Activated CD4-positive, alpha-beta T cell treated with anti-CD3 and anti-CD28 coated beads for 4 hours (primary cell): ENCODE results near the gene CNOT3.
"Not testable (repeated sequence)": the region's sequence is repeated elsewhere in the genome, so short reads cannot be mapped to it uniquely, and the experiment has no call there.

Experiments used
- DNase-seq, 2 donors: peaks; one replicate each; pipeline ENCODE4 v3.0.0-alpha.2; 2020

Gene CNOT3

DNA sequence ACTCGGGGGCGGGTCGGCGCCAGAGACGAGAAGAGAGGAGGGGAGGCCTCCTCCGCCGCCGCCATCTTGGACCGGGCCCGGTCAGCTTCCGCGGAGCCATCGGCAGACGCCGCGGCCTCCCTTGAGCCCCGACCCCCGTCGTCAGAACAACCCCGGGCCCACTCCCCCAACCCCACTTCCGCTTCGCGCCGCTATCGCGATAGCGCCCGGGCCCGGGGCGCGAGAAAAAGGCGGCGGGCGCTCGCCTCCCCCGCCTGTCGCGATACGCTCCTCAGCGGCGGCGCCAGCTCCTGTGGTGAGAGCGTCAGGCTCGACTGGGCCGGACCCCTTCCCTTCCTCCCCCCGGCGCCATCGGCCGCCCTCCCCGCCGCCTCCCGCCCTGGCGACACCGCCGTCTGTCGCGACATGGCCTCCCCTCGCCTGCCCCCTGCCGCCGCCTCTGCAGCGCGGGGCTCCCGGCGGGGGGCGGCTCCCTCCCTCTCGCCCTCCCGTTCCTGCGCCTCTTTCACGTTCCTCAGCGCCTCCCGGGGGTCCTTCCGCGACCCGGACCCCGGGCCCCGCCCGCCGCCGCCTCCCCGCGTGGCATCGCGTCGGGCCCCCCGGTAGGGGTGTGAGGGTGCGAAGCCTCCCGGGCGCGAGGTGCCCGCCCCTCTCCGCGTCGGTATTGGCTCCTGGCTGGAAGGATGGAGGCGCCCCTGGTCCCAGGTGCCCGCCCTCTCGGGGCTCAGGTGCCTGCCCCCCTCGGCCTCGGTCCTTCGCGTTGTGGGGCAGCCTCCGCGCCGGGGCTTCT lies at the start of gene CNOT3:
CNOT3 (plus strand) TSS at position 64 of the 790 bp plus-strand sequence. CDS start 5,217 bp downstream, outside the sequence.
- DNase-seq: no peak

DNA sequence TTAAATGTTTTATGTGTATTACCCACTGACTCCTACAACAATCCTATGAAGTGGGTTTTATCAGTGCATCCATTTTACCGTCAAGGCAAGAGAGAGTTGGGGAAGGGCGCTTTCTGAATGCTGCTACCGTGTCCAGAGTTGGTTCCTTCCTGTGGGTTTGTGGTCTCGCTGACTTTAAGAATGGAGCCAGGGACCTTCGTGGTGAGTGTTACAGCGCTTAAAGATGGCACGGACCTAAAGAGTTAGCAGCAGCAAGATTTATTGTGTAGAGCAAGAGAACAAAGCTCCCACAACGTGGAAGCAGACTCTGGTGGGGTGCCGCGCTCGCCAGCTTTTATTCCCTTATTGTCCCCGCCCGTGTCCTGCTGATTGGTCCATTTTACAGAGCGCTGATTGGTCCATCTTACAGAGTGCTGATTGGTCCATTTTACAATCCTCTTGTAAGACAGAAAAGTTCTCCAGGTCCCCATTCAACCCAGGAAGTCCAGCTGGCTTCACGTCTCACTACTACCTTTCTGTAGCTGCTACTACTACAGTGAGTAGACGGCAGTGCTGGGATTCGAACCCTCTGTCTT lies 43.0 kb upstream of the CNOT3 start:
- no peak for DNase-seq

DNA sequence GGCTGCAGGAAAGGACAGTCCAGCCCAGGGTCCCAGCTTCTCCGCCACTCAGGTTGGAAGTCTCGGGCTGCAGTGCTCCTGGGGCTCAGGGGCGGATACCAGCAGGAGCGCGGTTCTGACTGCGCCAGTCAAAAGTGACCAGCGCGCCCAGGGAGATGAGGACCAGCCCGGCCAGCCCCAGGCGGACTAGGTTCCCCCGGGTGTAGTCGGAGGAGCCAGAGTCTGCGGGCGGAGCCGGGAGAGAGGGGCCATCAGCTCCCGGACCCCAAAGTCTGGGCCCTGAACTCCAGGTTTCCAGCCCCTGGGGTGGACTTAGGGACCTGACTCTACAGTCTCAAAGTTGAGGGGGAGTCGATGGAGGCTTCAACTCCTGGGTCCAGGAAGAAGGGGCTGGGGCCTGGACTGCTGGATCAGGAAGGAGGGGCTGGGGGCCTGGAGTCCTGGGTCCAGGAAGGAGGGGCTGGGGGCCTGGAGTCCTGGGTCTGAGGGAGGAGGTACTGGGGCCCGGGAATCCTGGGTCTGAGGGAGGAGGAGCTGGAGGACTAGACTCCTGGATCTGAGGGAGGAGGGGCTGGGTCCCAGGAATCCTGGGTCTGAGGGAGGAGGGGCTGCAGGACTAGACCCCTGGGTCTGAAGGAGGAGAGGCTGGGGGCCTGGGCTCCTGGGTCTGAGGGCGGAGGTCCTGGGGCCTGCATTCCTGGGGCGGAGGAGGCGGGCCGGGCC lies 42.3 kb upstream of the CNOT3 start:
- no peak for DNase-seq

DNA sequence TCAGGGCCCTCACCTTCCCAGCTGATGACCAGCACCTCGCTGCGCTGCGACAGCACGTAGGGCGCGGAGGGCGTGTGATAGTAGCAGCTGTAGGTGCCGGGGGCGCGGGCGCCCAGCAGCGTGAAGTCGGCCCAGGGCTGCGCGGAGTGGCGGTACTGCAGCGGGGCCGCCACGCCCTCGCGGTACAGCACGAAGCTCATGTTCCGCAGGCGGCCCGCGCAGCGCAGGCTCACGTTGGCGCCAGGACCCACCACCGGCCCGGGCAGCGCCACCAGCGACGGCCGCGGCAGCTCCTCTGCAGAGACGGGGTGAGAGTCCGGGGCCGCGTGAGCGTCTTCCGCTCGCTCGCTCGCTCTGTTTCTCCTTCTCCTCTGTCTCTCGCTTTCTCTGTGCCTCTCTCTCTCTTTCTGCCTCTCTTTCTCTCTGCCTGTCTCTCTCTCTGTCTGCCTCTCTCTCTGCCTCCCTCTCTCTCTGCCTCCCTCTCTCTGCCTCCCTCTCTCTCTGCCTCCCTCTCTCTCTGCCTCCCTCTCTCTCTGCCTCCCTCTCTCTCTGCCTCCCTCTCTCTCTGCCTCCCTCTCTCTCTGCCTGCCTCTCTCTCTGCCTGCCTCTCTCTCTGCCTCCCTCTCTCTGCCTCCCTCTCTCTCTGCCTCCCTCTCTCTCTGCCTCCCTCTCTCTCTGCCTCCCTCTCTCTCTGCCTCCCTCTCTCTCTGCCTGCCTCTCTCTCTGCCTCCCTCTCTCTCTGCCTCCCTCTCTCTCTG lies 41.5 kb upstream of the CNOT3 start:
- peak; percentile 37 to 52 for DNase-seq

DNA sequence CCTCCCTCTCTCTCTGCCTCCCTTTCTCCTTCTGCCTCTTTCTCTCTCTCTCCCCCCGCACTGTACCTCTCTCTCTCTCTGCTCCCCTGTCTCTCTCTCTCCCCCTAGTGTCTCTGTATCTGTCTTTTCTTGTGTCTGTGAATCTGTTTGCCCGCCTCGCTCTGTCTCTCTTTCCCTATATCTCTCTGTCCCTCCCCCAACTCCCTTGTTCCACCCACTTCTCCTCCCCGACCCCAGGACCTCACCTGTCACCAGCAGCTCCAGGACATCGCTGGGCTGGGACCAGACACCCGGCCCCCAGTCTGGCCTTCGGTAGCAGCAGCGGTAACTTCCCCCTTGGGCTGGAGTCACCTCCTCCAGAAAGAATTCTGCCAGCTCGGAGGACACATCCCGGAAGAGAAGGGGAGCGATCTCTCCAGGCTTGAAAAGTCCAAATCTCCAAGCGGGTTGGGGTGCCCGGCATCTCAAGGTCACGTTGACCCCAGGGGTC lies 40.9 kb upstream of the CNOT3 start:
- DNase-seq: peak in 1 of 2 donors; percentile 22

DNA sequence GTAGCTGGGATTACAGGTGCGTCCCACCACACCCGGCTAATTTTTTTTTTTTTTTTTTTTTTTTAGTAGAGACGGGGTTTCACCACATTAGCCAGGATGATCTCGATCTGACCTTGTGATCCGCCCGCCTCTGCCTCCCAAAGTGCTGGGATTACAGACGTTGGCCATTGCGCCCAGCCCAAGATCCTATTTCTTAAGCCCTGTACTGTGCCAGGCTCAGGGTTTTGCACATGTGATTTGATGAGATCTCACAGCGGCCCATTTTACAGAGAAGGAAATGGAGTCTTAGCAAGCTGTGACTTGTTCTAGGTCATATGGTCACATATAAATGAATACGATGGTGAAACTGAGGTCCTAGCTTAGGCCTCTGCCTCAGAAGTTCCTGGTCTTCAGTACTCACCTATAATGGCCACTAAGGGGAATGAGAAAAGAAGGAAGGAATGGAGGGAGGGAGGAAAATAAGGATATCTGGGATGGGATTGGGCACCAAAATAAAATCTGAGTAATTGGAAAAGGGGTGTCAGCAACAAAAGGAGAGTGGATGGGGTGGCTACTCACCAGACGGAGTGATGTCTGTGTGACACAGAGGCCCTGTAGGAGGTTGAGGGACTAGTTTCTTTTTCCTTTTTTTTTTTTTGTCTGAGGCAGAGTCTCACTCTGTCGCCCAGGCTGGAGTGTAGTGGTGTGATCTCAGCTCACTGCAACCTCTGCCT lies 38.2 kb upstream of the CNOT3 start:
- DNase-seq: no peak

DNA sequence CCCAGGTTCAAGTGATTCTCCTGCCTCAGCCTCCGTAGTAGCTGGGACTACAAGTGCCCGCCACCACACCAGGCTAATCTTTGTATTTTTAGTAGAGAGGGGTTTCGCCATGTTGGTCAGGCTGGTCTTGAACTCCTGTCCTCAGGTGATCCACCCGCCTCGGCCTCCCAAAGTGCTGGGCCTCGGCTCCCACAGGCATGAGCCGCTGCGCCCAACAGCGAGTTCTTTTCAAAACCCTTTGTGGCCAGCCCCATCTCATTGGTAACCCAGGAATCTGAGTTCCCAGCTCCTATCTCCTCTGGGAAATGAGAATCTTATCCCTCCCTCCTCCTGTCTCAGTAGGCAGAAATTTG lies 37.7 kb upstream of the CNOT3 start:
- DNase-seq: not testable (repeated sequence)

DNA sequence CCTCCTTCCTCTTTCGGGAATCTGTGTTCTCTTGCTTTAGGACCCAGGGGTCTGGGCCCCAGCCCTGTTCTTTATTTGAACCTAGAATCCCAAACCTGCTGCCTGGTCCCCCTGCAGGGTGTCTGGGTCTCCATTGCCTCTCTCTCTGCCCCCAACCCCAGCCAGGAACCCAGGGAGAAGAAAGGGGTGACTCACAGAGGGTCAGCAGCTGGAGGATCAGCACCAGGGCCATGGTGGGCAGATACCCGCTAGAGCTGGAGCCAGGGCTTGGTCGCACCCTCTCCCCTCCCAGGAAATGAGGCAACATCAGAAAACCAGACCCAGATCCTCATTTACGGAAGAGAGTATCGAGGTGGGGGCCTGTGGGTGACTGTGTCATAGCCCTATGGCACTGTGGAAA lies 37.0 kb upstream of the CNOT3 start, which contains the start of gene OSCAR:
OSCAR (minus strand) TSS at position 243 of the 400 bp plus-strand sequence; CDS start at position 232, 11 bp downstream.
- no peak for DNase-seq

DNA sequence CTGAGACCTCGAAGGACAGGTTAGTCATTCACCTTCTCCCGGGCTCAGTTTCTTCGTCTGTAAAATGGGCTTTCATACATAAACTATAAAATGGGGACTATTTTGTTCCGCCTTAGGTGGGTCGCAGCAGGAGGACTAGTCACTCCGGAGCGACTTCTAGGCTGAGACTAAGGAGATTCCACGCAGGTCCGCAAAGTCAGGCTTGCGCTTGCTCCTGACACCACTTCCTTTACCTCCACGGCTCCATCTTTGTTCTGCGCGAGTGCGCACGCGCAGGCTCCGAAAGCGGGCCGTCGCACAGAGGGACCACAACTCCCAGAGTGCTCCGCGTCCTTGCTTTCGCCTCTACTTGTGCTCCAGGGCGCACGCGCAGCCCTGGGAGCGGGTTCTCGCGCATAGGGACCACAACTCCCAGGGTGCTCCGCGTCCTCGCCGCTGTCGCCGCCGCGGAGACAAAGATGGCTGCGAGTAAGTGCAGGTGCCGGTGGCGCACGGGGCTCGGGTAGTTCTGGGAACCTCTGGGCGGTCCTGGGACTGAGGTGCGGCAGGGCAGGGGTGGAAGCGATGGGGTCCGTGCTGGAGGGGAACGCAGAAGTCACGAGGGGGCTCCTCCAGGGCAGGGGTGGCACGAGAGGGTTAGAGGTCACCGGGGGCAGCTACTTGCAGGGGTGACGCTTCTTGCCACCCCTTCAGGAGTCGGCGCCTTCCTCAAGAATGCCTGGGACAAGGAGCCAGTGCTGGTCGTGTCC lies 35.0 kb upstream of the CNOT3 start, which contains the start of gene NDUFA3:
NDUFA3 (plus strand) TSS at position 435 of the 749 bp plus-strand sequence; CDS start at position 459, 24 bp downstream.
- DNase-seq: peak; percentile 95 to 96

DNA sequence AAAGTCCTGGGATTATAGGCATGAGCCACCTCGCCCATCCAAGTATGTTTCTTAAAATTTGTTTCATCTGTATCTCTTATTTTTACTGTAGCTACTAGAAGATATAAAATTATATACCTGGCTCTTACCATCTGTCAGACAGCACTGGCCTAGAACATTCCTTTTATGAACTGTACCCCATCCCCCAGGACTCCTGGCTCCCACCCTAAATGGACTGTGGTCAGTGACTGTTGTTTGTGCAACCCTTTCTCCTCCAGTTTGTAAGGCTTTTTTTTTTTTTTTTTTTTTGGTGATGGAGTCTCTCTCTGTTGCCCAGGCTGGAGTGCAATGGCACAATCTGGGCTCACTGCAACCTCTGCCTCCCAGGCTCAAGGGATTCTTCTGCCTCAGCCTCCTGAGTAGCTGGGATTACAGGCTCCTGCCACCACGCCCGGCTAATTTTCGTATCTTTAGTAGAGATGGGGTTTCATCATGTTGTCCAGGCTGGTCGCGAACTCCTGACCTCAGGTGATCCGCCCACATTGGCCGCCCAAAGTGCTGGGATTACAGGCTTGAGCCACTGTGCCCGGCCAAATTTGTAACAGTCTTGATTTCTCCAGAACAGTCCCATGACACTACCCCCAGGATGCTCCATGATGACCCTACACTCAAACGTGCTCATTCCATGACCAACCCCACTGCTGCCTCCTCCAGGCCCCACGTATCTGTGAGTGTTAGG lies 32.4 kb upstream of the CNOT3 start:
- DNase-seq: no peak

DNA sequence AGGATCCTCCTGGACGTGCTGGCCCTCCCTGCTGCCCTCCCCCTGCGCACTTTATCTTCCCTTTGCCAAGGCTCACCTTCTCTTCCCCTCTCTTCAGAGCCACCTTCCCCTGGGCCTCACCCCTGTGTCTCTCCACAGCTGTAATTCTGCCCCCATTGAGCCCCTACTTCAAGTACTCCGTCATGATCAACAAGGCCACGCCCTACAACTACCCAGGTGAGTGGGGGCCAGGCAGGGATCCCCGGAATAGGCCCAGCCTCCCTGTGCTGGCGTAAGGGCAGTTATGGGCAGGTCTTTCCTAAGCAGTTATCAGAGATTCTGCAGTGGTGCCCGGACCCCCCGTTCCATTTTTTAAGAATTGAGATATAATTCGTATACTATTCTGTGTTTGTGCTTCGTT lies 31.8 kb upstream of the CNOT3 start:
- DNase-seq: no peak

DNA sequence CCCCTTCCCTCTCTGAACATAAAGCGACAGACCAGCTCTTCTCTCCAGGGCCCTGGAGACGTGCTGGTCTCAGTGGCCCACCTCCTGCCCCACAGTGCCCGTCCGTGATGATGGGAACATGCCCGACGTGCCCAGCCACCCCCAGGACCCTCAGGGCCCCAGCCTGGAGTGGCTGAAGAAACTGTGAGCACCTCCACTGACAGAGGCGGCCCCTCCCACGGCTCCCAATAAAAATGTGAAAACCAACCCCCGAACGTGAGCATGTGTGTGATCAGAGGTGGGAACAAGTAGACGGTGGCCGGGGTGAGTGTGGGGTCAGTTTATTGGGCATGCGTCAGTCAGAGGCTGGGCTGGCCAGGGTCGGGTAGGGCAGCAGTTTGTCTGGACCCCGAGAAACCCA lies 30.8 kb upstream of the CNOT3 start:
- DNase-seq: no peak

DNA sequence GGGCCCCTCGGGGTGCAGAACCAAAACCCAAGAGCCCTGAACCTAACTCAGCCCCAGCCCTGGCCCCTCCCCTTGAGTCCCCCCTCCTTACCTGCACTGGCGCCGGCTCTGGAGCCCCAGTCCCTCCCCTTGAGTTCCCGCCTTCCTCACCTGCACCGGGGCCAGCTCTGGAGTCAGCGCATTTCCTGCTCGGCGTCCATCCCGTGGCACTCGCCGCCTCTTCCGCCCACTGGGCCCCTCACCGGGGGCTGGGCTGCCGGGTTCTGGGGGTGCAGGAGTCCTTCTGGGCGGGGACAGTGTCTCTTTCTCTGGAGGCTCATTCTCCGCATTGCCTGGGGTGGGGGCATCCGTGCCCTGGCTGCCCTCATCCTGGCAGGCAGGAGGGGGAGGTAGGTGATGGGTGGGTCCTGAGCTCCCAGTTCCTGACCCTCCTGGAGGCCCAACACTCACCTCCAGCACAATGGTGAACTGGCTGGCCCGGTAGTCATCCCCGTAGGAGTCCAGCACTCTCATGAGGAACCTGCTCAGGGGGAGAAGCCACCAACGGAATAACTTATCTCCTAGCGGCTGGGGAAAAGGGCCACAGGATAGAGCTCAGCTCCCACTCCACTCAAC lies 29.6 kb upstream of the CNOT3 start:
- DNase-seq: no peak

DNA sequence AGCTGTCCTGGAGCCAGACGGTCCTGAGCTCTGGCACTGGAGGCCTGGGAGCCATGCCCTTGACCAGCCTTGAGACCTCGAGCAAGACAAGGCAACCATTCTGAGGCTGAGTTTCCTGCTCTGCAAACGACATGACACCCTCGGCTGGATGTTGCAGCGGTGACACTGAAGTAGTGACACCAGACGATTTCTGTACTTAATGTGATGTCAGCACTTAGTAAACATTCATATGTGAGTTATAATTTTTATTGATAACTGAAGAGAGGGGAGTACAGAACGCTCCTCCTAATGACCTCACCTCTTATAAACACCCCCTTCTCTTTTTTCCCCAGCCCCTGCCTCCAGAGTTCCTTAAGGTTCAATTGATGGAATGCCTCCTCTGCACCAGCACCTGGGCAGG lies 29.1 kb upstream of the CNOT3 start:
- DNase-seq: no peak

DNA sequence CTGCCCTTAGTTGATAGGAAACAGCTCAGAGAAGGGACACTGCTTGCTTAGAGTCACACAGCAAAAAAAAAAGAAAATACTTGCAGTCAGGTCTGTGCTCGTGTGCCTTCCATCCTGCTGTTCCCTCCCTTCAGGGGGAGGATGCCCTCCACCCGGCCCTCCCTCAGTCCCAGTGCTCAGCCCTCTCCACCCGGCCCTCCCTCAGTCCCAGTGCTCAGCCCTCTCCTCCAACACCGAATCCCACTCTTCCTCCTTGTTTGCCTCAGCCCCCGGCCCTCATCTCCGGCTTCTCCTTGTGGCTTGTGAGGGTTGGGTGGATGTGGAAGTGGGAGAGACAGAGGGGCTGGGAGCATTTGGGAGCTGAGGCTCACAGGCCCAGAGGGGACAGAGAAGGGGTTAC lies 27.9 kb upstream of the CNOT3 start:
- DNase-seq: no peak

DNA sequence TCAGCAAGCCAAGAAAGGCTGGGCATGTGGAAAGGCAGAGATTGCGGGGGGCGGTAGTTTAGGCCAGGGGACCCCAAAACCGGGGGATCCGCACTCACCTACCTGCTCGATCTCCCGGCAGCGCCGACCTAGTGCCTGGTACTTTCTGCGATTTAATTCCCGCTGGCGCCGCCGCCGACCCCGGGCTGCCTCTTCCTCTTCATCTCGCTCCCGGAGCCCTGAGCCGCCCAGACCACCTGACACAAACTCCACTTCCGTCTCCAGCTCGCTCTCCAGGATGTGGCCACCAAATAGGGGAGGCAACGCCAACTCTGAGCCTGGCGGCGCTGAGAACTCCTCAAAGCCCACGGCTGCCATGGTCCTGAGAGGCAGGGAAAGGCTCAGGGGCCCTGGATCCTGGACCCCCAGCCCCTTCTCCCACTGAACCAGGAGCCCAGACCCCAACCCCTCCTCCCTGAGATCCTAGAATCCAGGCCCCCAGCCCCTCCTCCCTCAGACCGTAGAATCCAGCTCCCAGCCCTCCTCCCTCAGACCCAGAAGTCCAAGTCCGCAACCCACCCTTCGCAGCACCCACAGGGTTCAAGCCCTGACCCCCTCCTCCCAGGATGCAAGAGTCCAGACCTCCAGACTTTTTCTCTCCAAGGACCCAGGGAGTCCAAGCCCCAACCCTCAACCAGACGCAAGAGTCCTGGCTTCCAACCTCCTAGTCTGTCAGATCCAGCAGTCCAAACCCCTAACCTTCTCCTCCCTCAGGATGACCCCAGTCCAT lies 23.0 kb upstream of the CNOT3 start:
- DNase-seq: peak; percentile 23 to 31

DNA sequence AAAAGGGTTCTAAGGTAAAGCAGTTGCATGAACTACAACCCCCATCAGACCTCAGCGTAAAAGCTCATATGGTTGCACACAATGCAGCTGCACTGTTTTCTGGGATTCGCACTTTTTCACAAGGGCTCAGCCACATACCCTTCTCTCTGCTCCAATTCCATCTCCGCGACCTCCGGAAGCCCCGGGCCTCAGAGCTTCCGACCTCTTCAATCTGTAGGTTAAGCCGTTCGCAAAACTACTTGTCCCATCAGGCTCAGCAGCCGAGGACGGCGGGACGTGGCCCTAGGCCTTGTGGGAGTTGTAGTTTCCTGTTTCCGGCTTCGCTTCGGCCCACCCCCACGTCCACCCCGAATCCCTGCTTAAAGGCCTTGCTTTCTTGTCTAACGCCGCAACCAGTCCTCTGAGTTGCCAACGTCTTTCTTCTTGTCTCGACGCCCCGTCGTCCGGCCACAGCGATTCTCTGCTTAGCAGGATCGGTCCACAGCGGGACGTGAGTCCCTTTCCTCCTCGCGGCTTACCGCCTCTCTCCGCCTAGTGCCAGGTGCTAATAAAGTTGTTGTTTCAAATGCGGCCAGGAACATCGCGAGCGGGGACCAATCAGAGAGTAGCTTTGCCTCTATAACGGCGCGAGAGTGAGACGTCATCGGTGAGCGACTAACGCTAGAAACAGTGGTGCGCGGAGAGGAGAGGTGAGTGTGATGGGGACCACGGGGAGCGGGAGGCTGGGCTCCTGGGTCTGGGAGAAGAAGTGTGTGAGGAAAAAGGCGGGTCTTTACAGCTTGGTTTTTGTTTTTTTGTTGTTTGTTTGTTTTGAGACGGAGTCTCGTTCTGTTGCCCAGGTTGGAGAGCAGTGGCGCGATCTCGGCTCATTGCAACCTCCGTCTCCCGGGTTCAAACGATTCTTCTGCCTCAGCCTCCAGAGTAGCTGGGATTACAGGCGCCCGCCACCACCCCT lies 22.2 kb upstream of the CNOT3 start, which contains the start of the genes PRPF31 and TFPT:
PRPF31 (plus strand) TSS at position 646 of the 955 bp plus-strand sequence. CDS start 2,525 bp downstream, outside the sequence.
TFPT (minus strand) TSS at position 549 of the 955 bp plus-strand sequence; CDS start at position 161, 388 bp downstream.
- peak; percentile 95 to 98 for DNase-seq

DNA sequence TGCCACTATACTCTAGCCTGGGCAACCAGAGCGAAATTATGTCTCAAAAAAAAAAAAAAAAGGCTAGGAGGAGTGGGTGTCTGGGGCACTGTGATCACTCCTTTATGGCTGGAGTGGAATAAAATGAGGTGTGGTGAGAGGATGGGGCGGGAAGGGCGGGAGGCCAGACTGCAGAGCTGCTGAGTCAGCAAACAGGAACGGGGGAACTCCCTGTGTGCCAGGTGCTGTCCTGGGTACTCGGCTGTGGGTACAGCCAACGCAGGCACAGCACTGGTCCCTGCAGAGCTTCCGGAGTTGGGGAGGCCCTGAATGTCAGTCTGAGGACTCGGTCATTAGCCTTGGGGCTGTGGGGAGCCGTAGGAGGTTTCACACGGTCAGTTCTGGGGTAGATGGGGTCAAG lies 16.3 kb upstream of the CNOT3 start:
- DNase-seq: no peak
